HepG2 (cell line): Measurements from ENCODE around the gene EIF2S3B. TPM values are rescaled to one million over a fixed set of nuclear protein-coding genes. Genes with fewer than 3 reads are reported as not detected.

ENCODE experiments used
- ATAC-seq: fragments of 200-7000 bp; cut with Tn5 transposase; 3 replicates; pipeline ENCODE4 v1.9.1; 2020; ENCODE audit warnings: mild to moderate bottlenecking, moderate library complexity
- BruUV-seq: library from RNA; stranded (reverse); fragments of 400-500 nt; replicated peaks from 2 replicates; lab custom pipeline; 2021; lab: Mats Ljungman, UMichigan
- CTCF ChIA-PET: fragments of 300-600 bp; formaldehyde crosslinking; extraction: SDS; loops from one replicate; lab custom pipeline; 2021; ENCODE audit warnings: low total read pairs, inconsistent platforms, low intra/inter-chr PET ratio; lab: Yijun Ruan, JAX
- POLR2A ChIA-PET: fragments of 350-600 bp; sonication (Branson Sonifier 250); formaldehyde crosslinking; loops from one replicate; lab custom pipeline; 2020; ENCODE audit warnings: antibody characterized with exemption, inconsistent platforms; lab: Yijun Ruan, JAX
- DNase-seq: peaks from one replicate; pipeline ENCODE4 v3.0.0-alpha.2; 2015; ENCODE audit warnings: low spot score
- FAIRE-seq: peaks from 3 replicates; lab custom pipeline; 2011; peaks lifted over from hg19 to GRCh38; lab: Jason Lieb, UNC
- H2AFZ ChIP-seq: one replicate; pipeline ENCODE4 v1.6.1; 2011; ENCODE audit warnings: low read length, inconsistent platforms
- H3K27ac ChIP-seq: fragments of 300-600 bp; 3 replicates; pipeline ENCODE4 v1.8.0; 2011; ENCODE audit warnings: mixed run types, mild to moderate bottlenecking, mixed read lengths, low read length, inconsistent platforms; ENCODE audit not compliant: insufficient read depth; ENCODE audit errors: extremely low read length
- H3K27me3 ChIP-seq, 2 experiments: fragments of 200-600 bp in 1 of 2; 2 replicates in 1 of 2; 3 replicates in 1 of 2; pipeline versions ENCODE4 v1.6.0 to v1.8.0; 2011; ENCODE audit warnings: low read length in 2 of 2, mild to moderate bottlenecking in 2 of 2, moderate library complexity in 2 of 2, inconsistent platforms in 1 of 2; ENCODE audit not compliant: insufficient read depth in 2 of 2, control insufficient read depth in 1 of 2
- H3K36me3 ChIP-seq, 2 experiments: fragments of 200-600 bp in 1 of 2; replicated peaks in 1 of 2; 2 replicates in 1 of 2; 3 replicates in 1 of 2; pipeline versions ENCODE4 v1.5.1 to v1.8.0; 2011; ENCODE audit warnings: low read length in 2 of 2, inconsistent platforms in 1 of 2; ENCODE audit not compliant: insufficient read depth in 2 of 2, control insufficient read depth in 1 of 2
- H3K4me1 ChIP-seq: 2 replicates; pipeline ENCODE4 v1.5.1; 2012; ENCODE audit warnings: low read length, inconsistent platforms; ENCODE audit not compliant: insufficient read depth
- H3K4me2 ChIP-seq: 2 replicates; pipeline ENCODE4 v1.6.0; 2011; ENCODE audit warnings: low read depth, low read length, inconsistent platforms
- H3K4me3 ChIP-seq, 3 experiments: fragments of 200-600 bp in 1 of 3; sonication (generic), shearing (Covaris generic) in 1 of 3; replicated peaks in 1 of 3; 2 replicates each; pipeline ENCODE4 v1.5.1; 2011 to 2016; ENCODE audit warnings: low read length in 3 of 3, inconsistent platforms in 2 of 3, low read depth in 2 of 3, mild to moderate bottlenecking in 2 of 3, control low read depth in 1 of 3, mixed read lengths in 1 of 3; ENCODE audit not compliant: insufficient read depth in 1 of 3
- H3K79me2 ChIP-seq: one replicate; pipeline ENCODE4 v1.6.1; 2011; ENCODE audit warnings: low read length, inconsistent platforms; ENCODE audit not compliant: insufficient read depth
- H3K9ac ChIP-seq: 2 replicates; pipeline ENCODE4 v1.6.0; 2011; ENCODE audit warnings: mild to moderate bottlenecking, low read depth, low read length, inconsistent platforms; ENCODE audit not compliant: insufficient read depth
- H3K9me3 ChIP-seq: 2 replicates; pipeline ENCODE4 v1.5.1; 2012; ENCODE audit warnings: mild to moderate bottlenecking, low read length
- H4K20me1 ChIP-seq: 2 replicates; pipeline ENCODE4 v1.6.0; 2011; ENCODE audit warnings: inconsistent platforms, mild to moderate bottlenecking, low read length, moderate library complexity; ENCODE audit not compliant: insufficient read depth
- CENPX ChIP-seq: sonication (generic); formaldehyde crosslinking; IDR thresholded peaks from 2 replicates; pipeline ENCODE4 v1.9.0; 2021; ENCODE audit warnings: mild to moderate bottlenecking, missing genetic modification reagents, moderate library complexity
- DMAP1 ChIP-seq: IDR thresholded peaks from 2 replicates; pipeline ENCODE4 v1.6.1; 2016
- HDAC2 ChIP-seq: sonication (generic); formaldehyde crosslinking; IDR thresholded peaks from 2 replicates; pipeline ENCODE4 v1.4.0; 2020; ENCODE audit warnings: missing genetic modification reagents
- HMGA1 ChIP-seq: sonication (generic); formaldehyde crosslinking; conservative IDR thresholded peaks from 2 replicates; pipeline ENCODE4 v1.4.0; 2020; ENCODE audit warnings: missing genetic modification reagents
- KDM3A ChIP-seq: IDR thresholded peaks from 2 replicates; pipeline ENCODE4 v1.6.1; 2018; ENCODE audit warnings: low read depth, missing compliant biosample characterization
- MAFK ChIP-seq, 2 experiments: IDR thresholded peaks in 1 of 2; conservative IDR thresholded peaks in 1 of 2; 2 replicates each; pipeline ENCODE4 v1.6.1; 2011; ENCODE audit warnings: improper control_type of control experiment in 2 of 2, low read length in 2 of 2
- RNF219 ChIP-seq: sonication (generic); formaldehyde crosslinking; IDR thresholded peaks from 2 replicates; pipeline ENCODE4 v1.5.0; 2020; ENCODE audit warnings: mild to moderate bottlenecking, missing genetic modification reagents
- ZNF264 ChIP-seq: sonication (generic); formaldehyde crosslinking; IDR thresholded peaks from 2 replicates; pipeline ENCODE4 v1.4.0; 2020; ENCODE audit warnings: missing genetic modification reagents
- ZNF879 ChIP-seq: sonication (generic); formaldehyde crosslinking; IDR thresholded peaks from 2 replicates; pipeline ENCODE4 v1.8.1; 2023; ENCODE audit warnings: missing genetic modification reagents
- WGBS: methylation state at CpG from one replicate; pipeline ENCODE4 v1.1.6; 2017; ENCODE audit warnings: low lambda C conversion rate; 5-methylcytosine and 5-hydroxymethylcytosine counted together
- in situ Hi-C: cut with HindIII; loops from 2 replicates; pipeline ENCODE4 v1.10.0; 2017; ENCODE audit warnings: low pct_unique_long_range_greater_than_20kb; ENCODE audit not compliant: extremely low pct_ligation_motif_present
- intact Hi-C: fragments of 100-400 bp; cut with micrococcal nuclease; formaldehyde crosslinking; loops from one replicate; pipeline ENCODE4 v1.10.0; 2022; ENCODE audit not compliant: unreplicated experiment
- polyA plus RNA-seq, 8 experiments: library from polyadenylated mRNA; depleted of rRNA in 3 of 8; stranded (reverse) in 7 of 8; unstranded in 1 of 8; fragments of >200 nt; fragmentation: Illumina TruSeq in 4 of 8; extraction: Trizol in 4 of 8; gene quantifications; 2 replicates each; pipeline versions ENCODE4 v1.2.1 to v1.2.3, GENCODE V29; 2011 to 2016; ENCODE audit warnings: low read depth in 4 of 8, missing spikeins in 1 of 8, mixed read lengths in 1 of 8; ENCODE audit not compliant: insufficient read depth in 1 of 8
- total RNA-seq, 5 experiments: library from RNA; depleted of rRNA; stranded (reverse); fragments of >200 nt; fragmentation: Illumina TruSeq; extraction: Trizol; gene quantifications; 2 replicates each; pipeline ENCODE4 v1.2.3, GENCODE V29; 2016; ENCODE audit warnings: low read depth in 1 of 5

EIF2S3B gene
- total and polyA plus RNA-seq, 2 of the 13 experiments (the other 11 are each of a cell fraction or from before 2014, with no cell fraction given) = 3.6 to 7.6 TPM

- no peak for DNase-seq
- Histone ChIP-seq H3K27me3 (peaks cover 0 to 3% of the 10 kb centered on the region in 2 experiments; a peak in 1 of 5 replicates), H3K36me3 (no peaks in the 10 kb centered on the region), H4K20me1 (no peaks in the 10 kb centered on the region), H3K27ac (no peak overlapping the region), H3K4me2 (no peak overlapping the region), H3K9me3 (no peaks in the 10 kb centered on the region), H2AFZ (no peak overlapping the region), H3K4me3 (no peak overlapping the region), H3K79me2 (no peaks in the 10 kb centered on the region), H3K4me1 (no peaks in the 10 kb centered on the region), H3K9ac (no peak overlapping the region)
- TF ChIP-seq HDAC2 (CRISPR knock-in tag) (no peak), RNF219 (CRISPR knock-in tag) (no peak), ZNF879 (no peak), ZNF264 (CRISPR knock-in tag) (no peak), KDM3A (CRISPR knock-in tag) (no peak), MAFK (conservative IDR thresholded peaks at IDR 0.05 in 1 of 2, IDR thresholded peaks at IDR 0.05 in 1 of 2; ENCODE audit: low read length in 2 of 2) (no peak), HMGA1 (CRISPR knock-in tag) (no peak), DMAP1 (CRISPR knock-in tag) (no peak), CENPX (CRISPR knock-in tag) (no peak)
- FAIRE-seq = no peak
- ChIA-PET POLR2A (no interaction called here), CTCF (no interaction called here)
- WGBS = 0% methylated on average over 4 of the region's 4 CpGs
- ATAC-seq = no peak
- BruUV-seq = no TSS peak
- in situ Hi-C loops (no loop called here), intact Hi-C loops (no loop called here)
Measured at GRCh38 chr12:10512798-10513197, 7.1 kb downstream of the EIF2S3B start.
